Right lobe of liver (tissue), 6 donors: ENCODE data around the gene SLC39A7. TPM values are rescaled to one million over a fixed set of nuclear protein-coding genes. Genes with fewer than 3 reads are reported as not detected.

ENCODE experiments used
- ATAC-seq, 4 donors: fragments of 200-7000 bp; cut with Tn5 transposase; one replicate each; pipeline ENCODE4 v1.9.1; 2020; ENCODE audit warnings: mild to moderate bottlenecking in 4 of 4, moderate library complexity in 4 of 4
- DNase-seq, 3 donors: peaks; one replicate each; pipeline ENCODE4 v3.0.0-alpha.2; 2020
- H3K27ac ChIP-seq, 3 donors: fragments of 200-600 bp; one replicate each; pipeline ENCODE4 v1.8.0; 2022
- H3K27me3 ChIP-seq, 2 donors: fragments of 200-600 bp; one replicate each; pipeline ENCODE4 v1.8.0; 2022
- H3K36me3 ChIP-seq, 4 donors: fragments of 200-600 bp; sonication (generic) in 1 of 4; one replicate each; pipeline versions ENCODE4 v1.5.1 to v1.8.0; 2017 to 2022; ENCODE audit warnings: control low read depth in 1 of 4
- H3K4me1 ChIP-seq, 4 donors: fragments of 200-600 bp; sonication (generic) in 1 of 4; one replicate each; pipeline versions ENCODE4 v1.5.1 to v1.8.0; 2017 to 2022; ENCODE audit warnings: control low read depth in 1 of 4
- H3K4me3 ChIP-seq, 3 donors: fragments of 200-600 bp; one replicate each; pipeline ENCODE4 v1.8.0; 2022
- H3K9me3 ChIP-seq, 4 donors: fragments of 200-600 bp; sonication (generic) in 1 of 4; one replicate each; pipeline versions ENCODE4 v1.5.1 to v1.8.0; 2017 to 2022; ENCODE audit warnings: control low read depth in 1 of 4
- POLR2A ChIP-seq: fragments of 450-650 bp; IDR thresholded peaks from one replicate; pipeline ENCODE4 v1.6.1; 2017; ENCODE audit warnings: antibody characterized with exemption, mild to moderate bottlenecking
- WGBS: methylation state at CpG from one replicate; pipeline ENCODE4 v1.1.6; 2018; ENCODE audit warnings: low coverage, low lambda C conversion rate; ENCODE audit not compliant: insufficient coverage; ENCODE audit errors: missing lambda C conversion rate; 5-methylcytosine and 5-hydroxymethylcytosine counted together
- intact Hi-C, 2 donors: fragments of 100-400 bp; cut with DNase I; formaldehyde crosslinking; loops; one replicate each; pipeline versions ENCODE4 v1.11.2 to v1.14.1; 2022
- total RNA-seq, 6 experiments: library from RNA; depleted of rRNA in 2 of 6; stranded (reverse); fragments of >200 nt in 2 of 6; fragmentation: NEBNext Ultra II Directional in 3 of 6; extraction: Animal tissue kit (Norgen Biotek cat#: 25700) in 3 of 6; gene quantifications; one replicate each; pipeline versions ENCODE4 v1.1.0 to v1.2.4, GENCODE V29; 2016 to 2023
- TF ChIP-seq, protein P1 (sequence below), 4 donors: fragments of 200-600 bp in 3 of 4; fragments of 450-650 bp in 1 of 4; IDR thresholded peaks; one replicate each; pipeline versions ENCODE4 v1.5.1 to v1.8.0; 2016 to 2022; ENCODE audit warnings: antibody characterized with exemption in 4 of 4, mild to moderate bottlenecking in 2 of 4
- donor health status: DM: no; HTN: yes; CAD: no.
- donor health status: DM: no; HTN: no; CAD: no.
- donor health status: DM: no; HTN: no; CAD: no.
- donor health status: DM: no; HTN: yes; CAD: no.
- donor health status: DM: no; HTN: yes; CAD: no.

Gene SLC39A7
- total RNA-seq, 6 experiments from 2014 or later, result 33.5 to 61.4 (median 50.1) TPM

DNA sequence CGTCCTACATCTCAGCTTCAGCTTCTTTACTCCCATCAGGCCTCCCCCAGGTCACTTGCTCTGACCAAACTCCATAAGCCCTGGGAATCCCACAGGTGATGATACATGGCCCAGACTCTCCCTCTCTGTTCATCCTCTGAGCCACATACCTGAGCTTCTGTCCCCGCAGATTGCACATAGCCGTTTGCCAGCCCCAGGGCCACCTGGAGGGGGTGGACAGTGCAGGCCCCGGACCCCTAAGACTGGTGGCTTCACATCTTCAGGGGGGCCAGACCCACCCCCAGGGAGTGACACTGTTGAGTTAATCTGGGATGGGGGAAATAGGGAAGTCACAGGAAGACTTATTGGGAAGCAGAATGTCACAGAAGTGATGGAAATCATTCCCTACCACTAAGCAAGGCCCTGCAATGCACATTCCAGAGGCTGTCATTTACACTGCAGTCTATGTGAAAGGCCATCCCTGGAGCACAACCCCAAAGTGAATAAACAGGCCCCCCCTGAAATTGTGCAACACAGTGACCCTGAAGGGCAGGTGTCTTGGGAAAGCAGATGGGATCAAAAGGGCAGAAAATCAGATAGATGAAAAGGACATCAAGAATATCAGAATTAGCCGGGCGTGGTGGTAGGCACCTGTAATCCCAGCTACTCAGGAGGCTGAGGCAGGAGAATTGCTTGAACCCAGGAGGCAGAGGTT, 2.4 kb upstream of the SLC39A7 start:
- ATAC-seq (peak in 3 of 4 donors; percentile 10 to 31 (median 28)), DNase-seq (peak in 1 of 3 donors; percentile 75)
- peaks cover 0 to 45% (median 25%) of the 10 kb centered on the region in 4 donors for H3K36me3 ChIP-seq
- no peak for TF ChIP-seq POLR2A
- intact Hi-C loops, result no loop called here
- H3K4me3 ChIP-seq, result peak overlapping the region in 2 of 3 donors; percentile 6 to 88
- H3K9me3 ChIP-seq, result no peaks in the 10 kb centered on the region
- peaks cover 3 to 50% (median 23%) of the 10 kb centered on the region in 4 donors for H3K4me1 ChIP-seq
- WGBS, result 29% methylated on average over 6 of the region's 6 CpGs
- H3K27ac ChIP-seq, result peak overlapping the region in 1 of 3 donors; percentile 98
- H3K27me3 ChIP-seq, result no peaks in the 10 kb centered on the region

DNA sequence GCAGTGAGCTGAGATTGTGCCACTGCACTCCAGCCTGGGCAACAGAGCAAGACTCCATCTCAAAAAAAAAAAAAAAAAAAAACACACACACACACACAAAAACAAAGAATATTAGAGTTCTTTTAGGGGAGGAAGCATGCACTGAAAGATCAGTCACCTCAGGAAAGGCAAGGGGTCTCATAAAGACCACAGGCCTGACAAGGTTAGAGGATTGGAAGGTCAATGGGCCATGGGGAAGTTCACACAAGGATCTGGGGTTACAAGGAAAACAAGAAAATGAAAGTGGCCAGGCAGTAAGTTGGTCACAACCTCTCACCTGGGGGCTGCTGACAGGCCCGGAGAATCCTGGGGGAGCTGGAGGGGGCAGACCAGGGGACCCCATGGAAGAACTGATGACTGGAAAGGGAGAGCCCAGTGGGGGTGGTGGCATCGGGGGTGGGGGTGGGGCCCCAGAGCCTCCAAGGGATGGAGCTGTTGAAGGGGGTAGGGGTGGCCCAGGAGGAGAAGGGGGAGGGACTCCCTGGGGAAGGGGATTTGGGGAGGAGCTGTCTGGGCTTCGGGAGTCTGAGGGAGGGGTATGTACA, 1.7 kb upstream of the SLC39A7 start:
- H3K4me3 ChIP-seq, result peak overlapping the region; percentile 59 to 96 (median 88)
- WGBS, result 14% methylated on average over 2 of the region's 3 CpGs
- DNase-seq (no peak), ATAC-seq (no peak)
- H3K36me3 ChIP-seq, result peaks cover 0 to 49% (median 27%) of the 10 kb centered on the region in 4 donors
- peaks cover 3 to 56% (median 26%) of the 10 kb centered on the region in 4 donors for H3K4me1 ChIP-seq
- H3K27me3 ChIP-seq, result no peaks in the 10 kb centered on the region
- H3K27ac ChIP-seq, result peak overlapping the region in 2 of 3 donors; percentile 94 to 98
- intact Hi-C loops, result no loop called here
- H3K9me3 ChIP-seq, result no peaks in the 10 kb centered on the region
- TF ChIP-seq POLR2A, result no peak
- TF ChIP-seq, protein P1, sequence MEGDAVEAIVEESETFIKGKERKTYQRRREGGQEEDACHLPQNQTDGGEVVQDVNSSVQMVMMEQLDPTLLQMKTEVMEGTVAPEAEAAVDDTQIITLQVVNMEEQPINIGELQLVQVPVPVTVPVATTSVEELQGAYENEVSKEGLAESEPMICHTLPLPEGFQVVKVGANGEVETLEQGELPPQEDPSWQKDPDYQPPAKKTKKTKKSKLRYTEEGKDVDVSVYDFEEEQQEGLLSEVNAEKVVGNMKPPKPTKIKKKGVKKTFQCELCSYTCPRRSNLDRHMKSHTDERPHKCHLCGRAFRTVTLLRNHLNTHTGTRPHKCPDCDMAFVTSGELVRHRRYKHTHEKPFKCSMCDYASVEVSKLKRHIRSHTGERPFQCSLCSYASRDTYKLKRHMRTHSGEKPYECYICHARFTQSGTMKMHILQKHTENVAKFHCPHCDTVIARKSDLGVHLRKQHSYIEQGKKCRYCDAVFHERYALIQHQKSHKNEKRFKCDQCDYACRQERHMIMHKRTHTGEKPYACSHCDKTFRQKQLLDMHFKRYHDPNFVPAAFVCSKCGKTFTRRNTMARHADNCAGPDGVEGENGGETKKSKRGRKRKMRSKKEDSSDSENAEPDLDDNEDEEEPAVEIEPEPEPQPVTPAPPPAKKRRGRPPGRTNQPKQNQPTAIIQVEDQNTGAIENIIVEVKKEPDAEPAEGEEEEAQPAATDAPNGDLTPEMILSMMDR (IDR thresholded peaks at IDR 0.05), result no peak

DNA sequence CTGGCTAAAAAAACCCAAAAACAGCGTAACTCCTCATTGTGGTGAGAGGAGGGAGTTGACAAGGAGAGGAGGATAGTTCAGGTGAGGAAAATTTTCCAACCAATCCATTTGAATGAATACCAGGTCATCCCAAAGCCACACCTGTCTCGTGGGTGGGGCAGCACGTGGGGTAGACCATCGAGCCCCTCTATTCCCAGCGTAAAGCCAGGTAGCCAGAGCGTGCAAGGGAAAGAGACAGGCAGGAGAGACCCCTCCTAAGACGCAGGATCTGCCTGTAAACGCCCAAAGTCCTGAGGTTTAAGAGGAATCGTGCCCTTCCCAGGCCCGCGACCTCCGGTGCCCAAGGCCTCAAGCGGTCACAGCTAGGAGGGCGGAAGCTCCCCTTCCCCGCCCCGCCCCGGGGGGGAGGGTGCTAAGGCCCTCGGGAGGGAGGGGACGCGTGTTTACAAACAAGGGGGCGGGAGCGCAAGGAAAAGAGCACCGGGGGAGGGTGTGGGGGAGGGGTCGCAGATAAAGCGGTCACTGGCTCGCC, 914 bp upstream of the SLC39A7 start:
- H3K36me3 ChIP-seq, result peaks cover 0 to 42% (median 25%) of the 10 kb centered on the region in 4 donors
- WGBS, result 6% methylated on average over 12 of the region's 26 CpGs
- peak in 2 of 3 donors; percentile 89 to 92 for DNase-seq
- intact Hi-C loops, result no loop called here
- TF ChIP-seq POLR2A, result no peak
- TF ChIP-seq, protein P1 (IDR thresholded peaks at IDR 0.05), result no peak
- H3K27ac ChIP-seq, result peak overlapping the region; percentile 94 to 98 (median 96)
- peak overlapping the region; percentile 59 to 96 (median 88) for H3K4me3 ChIP-seq
- peaks cover 3 to 60% (median 27%) of the 10 kb centered on the region in 4 donors for H3K4me1 ChIP-seq
- H3K27me3 ChIP-seq, result no peaks in the 10 kb centered on the region
- H3K9me3 ChIP-seq, result no peaks in the 10 kb centered on the region
- peak; percentile 61 to 72 (median 62) for ATAC-seq

DNA sequence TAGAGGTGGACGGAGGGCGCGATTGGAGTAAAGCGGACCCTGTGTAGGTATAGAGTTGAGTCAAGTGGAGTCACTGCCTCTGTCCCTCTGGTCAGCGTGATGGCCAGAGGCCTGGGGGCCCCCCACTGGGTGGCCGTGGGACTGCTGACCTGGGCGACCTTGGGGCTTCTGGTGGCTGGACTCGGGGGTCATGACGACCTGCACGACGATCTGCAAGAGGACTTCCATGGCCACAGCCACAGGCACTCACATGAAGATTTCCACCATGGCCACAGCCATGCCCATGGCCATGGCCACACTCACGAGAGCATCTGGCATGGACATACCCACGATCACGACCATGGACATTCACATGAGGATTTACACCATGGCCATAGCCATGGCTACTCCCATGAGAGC, 479 bp downstream of the SLC39A7 start:
- H3K36me3 ChIP-seq, result peaks cover 0 to 32% (median 20%) of the 10 kb centered on the region in 4 donors
- WGBS, result 2% methylated on average over 7 of the region's 14 CpGs
- peaks cover 3 to 59% (median 24%) of the 10 kb centered on the region in 4 donors for H3K4me1 ChIP-seq
- ATAC-seq, result no peak
- intact Hi-C loops, result no loop called here
- no peak for TF ChIP-seq POLR2A
- TF ChIP-seq, protein P1 (IDR thresholded peaks at IDR 0.05), result no peak
- H3K27ac ChIP-seq, result peak overlapping the region; percentile 94 to 98 (median 96)
- no peaks in the 10 kb centered on the region for H3K9me3 ChIP-seq
- H3K27me3 ChIP-seq, result no peaks in the 10 kb centered on the region
- peak overlapping the region; percentile 59 to 96 (median 88) for H3K4me3 ChIP-seq
- no peak for DNase-seq
